Chondrocyte (in vitro differentiated cells): Measurements from ENCODE around the gene PCNT. TPM values are rescaled to one million over a fixed set of nuclear protein-coding genes. Genes with fewer than 3 reads are reported as not detected.

Source experiments
- DNase-seq: peaks from one replicate; pipeline ENCODE4 v3.0.0; 2021; ENCODE audit warnings: mixed read lengths, low spot score
- H3K27ac Mint-ChIP-seq: one replicate; pipeline ENCODE4 v1.8.0; 2021; ENCODE audit warnings: mild to moderate bottlenecking, moderate library complexity, mixed read lengths; ENCODE audit not compliant: unreplicated experiment
- H3K27me3 Mint-ChIP-seq: 2 replicates; pipeline ENCODE4 v1.8.0; 2021; ENCODE audit warnings: low read depth, mixed read lengths
- H3K36me3 Mint-ChIP-seq: 2 replicates; pipeline ENCODE4 v1.8.0; 2021; ENCODE audit warnings: low read depth, mixed read lengths
- H3K4me1 Mint-ChIP-seq: 2 replicates; pipeline ENCODE4 v1.8.0; 2021; ENCODE audit warnings: low read depth, mild to moderate bottlenecking, mixed read lengths
- H3K4me3 Mint-ChIP-seq: one replicate; pipeline ENCODE4 v1.8.0; 2021; ENCODE audit warnings: mild to moderate bottlenecking, moderate library complexity, mixed read lengths; ENCODE audit not compliant: unreplicated experiment
- H3K9me3 Mint-ChIP-seq: 2 replicates; pipeline ENCODE4 v1.8.0; 2021; ENCODE audit warnings: low read depth, mixed read lengths
- CTCF ChIP-seq: fragments of 200-600 bp; sonication (generic); IDR thresholded peaks from 2 replicates; pipeline ENCODE4 v1.5.0; 2021; ENCODE audit warnings: antibody characterized with exemption, mild to moderate bottlenecking, moderate library complexity
- total RNA-seq: library from RNA; stranded (reverse); gene quantifications from 3 replicates; pipeline ENCODE4 v1.2.1, GENCODE V29; 2021

Gene PCNT
- total RNA-seq, 1 donor from 2014 or later, result 29.9 TPM

- no peak for DNase-seq
Measured at GRCh38 chr21:46318464-46318845, 5.5 kb upstream of the PCNT start.

GRCh38 chr21:46319186-46319585 lies 4.8 kb upstream of the PCNT start:
- H3K27ac Mint-ChIP-seq, result no peak overlapping the region
- no peaks in the 10 kb centered on the region for H3K27me3 Mint-ChIP-seq
- no peaks in the 10 kb centered on the region for H3K36me3 Mint-ChIP-seq
- no peaks in the 10 kb centered on the region for H3K9me3 Mint-ChIP-seq
- H3K4me1 Mint-ChIP-seq, result peaks cover 29% of the 10 kb centered on the region
- no peak overlapping the region for H3K4me3 Mint-ChIP-seq
- DNase-seq, result no peak
- no peak for TF ChIP-seq CTCF

More at GRCh38 chr21:46318464-46318845, 5.5 kb upstream of the PCNT start:
- peaks cover 2% of the 10 kb centered on the region for H3K36me3 Mint-ChIP-seq
- no peak for TF ChIP-seq CTCF
- no peaks in the 10 kb centered on the region for H3K9me3 Mint-ChIP-seq
- peaks cover 29% of the 10 kb centered on the region for H3K4me1 Mint-ChIP-seq
- no peak overlapping the region for H3K27ac Mint-ChIP-seq
- H3K27me3 Mint-ChIP-seq, result no peaks in the 10 kb centered on the region
- H3K4me3 Mint-ChIP-seq, result no peak overlapping the region

GRCh38 chr21:46320331-46320801 lies 3.6 kb upstream of the PCNT start:
- Mint-ChIP-seq H3K4me3 (no peak overlapping the region), H3K27ac (no peak overlapping the region), H3K27me3 (no peaks in the 10 kb centered on the region), H3K36me3 (no peaks in the 10 kb centered on the region), H3K9me3 (no peaks in the 10 kb centered on the region), H3K4me1 (peaks cover 30% of the 10 kb centered on the region)
- no peak for TF ChIP-seq CTCF
- no peak for DNase-seq

- Mint-ChIP-seq H3K9me3 (no peaks in the 10 kb centered on the region), H3K36me3 (no peaks in the 10 kb centered on the region), H3K27ac (peak overlapping the region; percentile 89), H3K27me3 (no peaks in the 10 kb centered on the region), H3K4me3 (peak overlapping the region; percentile 91), H3K4me1 (peaks cover 43% of the 10 kb centered on the region)
- DNase-seq, result no peak
- TF ChIP-seq CTCF, result no peak
Measured at GRCh38 chr21:46322351-46323226, 1.4 kb upstream of the PCNT start.

GRCh38 chr21:46323227-46323709 lies 688 bp upstream of the PCNT start:
- no peak for DNase-seq
- Mint-ChIP-seq H3K27ac (peak overlapping the region; percentile 89), H3K36me3 (peaks cover 2% of the 10 kb centered on the region), H3K4me1 (peaks cover 43% of the 10 kb centered on the region), H3K27me3 (no peaks in the 10 kb centered on the region), H3K9me3 (no peaks in the 10 kb centered on the region), H3K4me3 (peak overlapping the region; percentile 91)
- no peak for TF ChIP-seq CTCF
